Fibroblast of pulmonary artery (primary cell): ENCODE data around the gene CNPY4.

ENCODE experiments used
- DNase-seq: peaks from one replicate; pipeline ENCODE4 v3.0.0-alpha.2; 2010; ENCODE audit warnings: low read depth
- H3K4me3 ChIP-seq: replicated peaks from 2 replicates; pipeline ENCODE4 v1.5.1; 2011; ENCODE audit warnings: low read depth, mild to moderate bottlenecking, control low read depth, low read length, moderate library complexity
- TF ChIP-seq, protein P1 (sequence below): IDR thresholded peaks from 2 replicates; pipeline ENCODE4 v1.5.1; 2011; ENCODE audit warnings: mild to moderate bottlenecking, control low read depth, low read length, inconsistent platforms; ENCODE audit errors: missing control alignments

The CNPY4 gene

GRCh38 chr7:100169147-100169850 lies 49.9 kb downstream of the CNPY4 start:
- no peak for DNase-seq
- no peak overlapping the region for H3K4me3 ChIP-seq
- TF ChIP-seq, protein P1, sequence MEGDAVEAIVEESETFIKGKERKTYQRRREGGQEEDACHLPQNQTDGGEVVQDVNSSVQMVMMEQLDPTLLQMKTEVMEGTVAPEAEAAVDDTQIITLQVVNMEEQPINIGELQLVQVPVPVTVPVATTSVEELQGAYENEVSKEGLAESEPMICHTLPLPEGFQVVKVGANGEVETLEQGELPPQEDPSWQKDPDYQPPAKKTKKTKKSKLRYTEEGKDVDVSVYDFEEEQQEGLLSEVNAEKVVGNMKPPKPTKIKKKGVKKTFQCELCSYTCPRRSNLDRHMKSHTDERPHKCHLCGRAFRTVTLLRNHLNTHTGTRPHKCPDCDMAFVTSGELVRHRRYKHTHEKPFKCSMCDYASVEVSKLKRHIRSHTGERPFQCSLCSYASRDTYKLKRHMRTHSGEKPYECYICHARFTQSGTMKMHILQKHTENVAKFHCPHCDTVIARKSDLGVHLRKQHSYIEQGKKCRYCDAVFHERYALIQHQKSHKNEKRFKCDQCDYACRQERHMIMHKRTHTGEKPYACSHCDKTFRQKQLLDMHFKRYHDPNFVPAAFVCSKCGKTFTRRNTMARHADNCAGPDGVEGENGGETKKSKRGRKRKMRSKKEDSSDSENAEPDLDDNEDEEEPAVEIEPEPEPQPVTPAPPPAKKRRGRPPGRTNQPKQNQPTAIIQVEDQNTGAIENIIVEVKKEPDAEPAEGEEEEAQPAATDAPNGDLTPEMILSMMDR: no peak

GRCh38 chr7:100170101-100170897 lies 50.9 kb downstream of the CNPY4 start:
- TF ChIP-seq, protein P1: no peak
- H3K4me3 ChIP-seq: no peak overlapping the region
- DNase-seq: no peak

- H3K4me3 ChIP-seq: no peak overlapping the region
- no peak for DNase-seq
- TF ChIP-seq, protein P1: no peak
These were observed 51.8 kb downstream of the CNPY4 start for GRCh38 chr7:100171087-100171681.

GRCh38 chr7:100171840-100172239 lies 52.4 kb downstream of the CNPY4 start:
- DNase-seq: no peak
- TF ChIP-seq, protein P1: no peak
- no peak overlapping the region for H3K4me3 ChIP-seq

- no peak for DNase-seq
- H3K4me3 ChIP-seq: no peak overlapping the region
- TF ChIP-seq, protein P1: no peak
These were observed 54.5 kb downstream of the CNPY4 start for GRCh38 chr7:100173806-100174495.

DNA sequence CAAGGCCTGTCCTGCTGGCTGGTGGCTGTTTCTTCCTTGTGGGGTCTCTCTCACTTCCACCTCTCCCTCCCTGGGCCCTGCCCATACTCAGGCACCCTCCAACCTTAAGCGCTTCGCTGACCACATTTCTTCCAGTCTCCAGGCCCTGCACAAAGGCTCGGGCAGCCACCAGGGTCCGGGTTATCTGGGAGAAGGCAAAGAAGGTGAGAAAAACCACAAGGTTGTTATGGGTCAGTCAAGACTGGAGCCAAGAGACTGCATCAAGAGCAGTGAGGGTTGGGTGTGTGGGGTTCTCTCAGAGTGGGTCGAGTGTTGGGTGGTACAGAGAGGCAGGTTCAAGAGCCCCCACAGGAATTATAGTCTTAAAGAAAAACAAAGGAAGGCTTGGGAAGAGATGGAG lies 55.1 kb downstream of the CNPY4 start:
- DNase-seq: no peak
- TF ChIP-seq, protein P1: no peak
- H3K4me3 ChIP-seq: no peak overlapping the region
